ENCODE measurements around the gene CGB7. TPM values are rescaled to one million over a fixed set of nuclear protein-coding genes. Genes with fewer than 3 reads are reported as not detected.
"Not testable (repeated sequence)": the region's sequence is repeated elsewhere in the genome, so short reads cannot be mapped to it uniquely, and the experiment has no call there.

The CGB7 gene
- total RNA-seq, 1 donor from 2014 or later: 7.1 TPM

GRCh38 chr19:49081273-49081672 is 23.7 kb upstream of the CGB7 start:
- no peaks in the 10 kb centered on the region for H3K4me1 Mint-ChIP-seq (ENCODE audit: low read depth, unreplicated experiment)
- no peak overlapping the region for H3K27ac ChIP-seq (ENCODE audit: low read depth, low read length)
- no peak overlapping the region for H3K27ac Mint-ChIP-seq (ENCODE audit: unreplicated experiment)
- H3K4me2 ChIP-seq (ENCODE audit: low read length): no peak overlapping the region
- no peaks in the 10 kb centered on the region for H3K36me3 ChIP-seq (ENCODE audit: insufficient read depth, low read length)
- DNase-seq (ENCODE audit: low read depth): no peak
- no peak for FAIRE-seq
- peaks cover 8% of the 10 kb centered on the region for H4K20me1 ChIP-seq (ENCODE audit: insufficient read depth, low read length)
- peaks cover 10% of the 10 kb centered on the region for H3K79me2 ChIP-seq (ENCODE audit: insufficient read depth, low read length)
- H2AFZ ChIP-seq (ENCODE audit: low read depth, low read length): no peak overlapping the region
- H3K9me3 ChIP-seq (ENCODE audit: insufficient read depth, low read depth, low read length): peaks cover 3% of the 10 kb centered on the region
- no peaks in the 10 kb centered on the region for H3K9me3 Mint-ChIP-seq (ENCODE audit: unreplicated experiment)
- no peak overlapping the region for H3K4me3 Mint-ChIP-seq (ENCODE audit: unreplicated experiment)
- H3K4me1 ChIP-seq (ENCODE audit: insufficient read depth, low read length): peaks cover 7% of the 10 kb centered on the region
- no peaks in the 10 kb centered on the region for H3K27me3 ChIP-seq (ENCODE audit: insufficient read depth, low read length)
- no peak overlapping the region for H3K4me3 ChIP-seq (ENCODE audit: insufficient read depth, low read depth, low read length)
- H3K27me3 Mint-ChIP-seq (ENCODE audit: low read depth, unreplicated experiment): peaks cover 5% of the 10 kb centered on the region
- TF ChIP-seq, protein P1, sequence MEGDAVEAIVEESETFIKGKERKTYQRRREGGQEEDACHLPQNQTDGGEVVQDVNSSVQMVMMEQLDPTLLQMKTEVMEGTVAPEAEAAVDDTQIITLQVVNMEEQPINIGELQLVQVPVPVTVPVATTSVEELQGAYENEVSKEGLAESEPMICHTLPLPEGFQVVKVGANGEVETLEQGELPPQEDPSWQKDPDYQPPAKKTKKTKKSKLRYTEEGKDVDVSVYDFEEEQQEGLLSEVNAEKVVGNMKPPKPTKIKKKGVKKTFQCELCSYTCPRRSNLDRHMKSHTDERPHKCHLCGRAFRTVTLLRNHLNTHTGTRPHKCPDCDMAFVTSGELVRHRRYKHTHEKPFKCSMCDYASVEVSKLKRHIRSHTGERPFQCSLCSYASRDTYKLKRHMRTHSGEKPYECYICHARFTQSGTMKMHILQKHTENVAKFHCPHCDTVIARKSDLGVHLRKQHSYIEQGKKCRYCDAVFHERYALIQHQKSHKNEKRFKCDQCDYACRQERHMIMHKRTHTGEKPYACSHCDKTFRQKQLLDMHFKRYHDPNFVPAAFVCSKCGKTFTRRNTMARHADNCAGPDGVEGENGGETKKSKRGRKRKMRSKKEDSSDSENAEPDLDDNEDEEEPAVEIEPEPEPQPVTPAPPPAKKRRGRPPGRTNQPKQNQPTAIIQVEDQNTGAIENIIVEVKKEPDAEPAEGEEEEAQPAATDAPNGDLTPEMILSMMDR (IDR thresholded peaks at IDR 0.05; ENCODE audit: insufficient read depth, low read depth, low read length): no peak
- no peak for TF ChIP-seq EZH2 (IDR thresholded peaks at IDR 0.05; ENCODE audit: insufficient read depth, low read length)
- no peak overlapping the region for H3K9ac ChIP-seq (ENCODE audit: low read length)
- peaks cover 4% of the 10 kb centered on the region for H3K36me3 Mint-ChIP-seq (ENCODE audit: low read depth, unreplicated experiment)

DNA sequence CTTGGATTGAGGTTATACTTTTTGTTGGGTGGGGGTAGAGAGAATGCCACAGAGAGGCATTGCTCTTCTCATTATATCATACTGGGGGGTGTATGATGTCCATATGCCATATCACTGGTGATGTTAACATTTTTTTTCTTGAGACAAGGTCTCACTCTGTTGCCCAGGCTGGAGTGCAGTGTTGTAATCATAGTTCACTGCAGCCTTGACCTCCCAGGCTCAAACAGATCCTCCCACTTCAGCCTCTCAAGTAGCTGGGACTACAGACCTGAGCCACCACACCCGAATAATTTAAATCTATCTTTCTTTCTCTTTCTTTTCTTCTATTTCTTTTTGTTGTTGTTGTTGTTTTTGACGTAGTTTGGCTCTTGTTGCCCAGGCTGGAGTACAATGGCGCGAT is 22.8 kb upstream of the CGB7 start:
- FAIRE-seq: no peak
- TF ChIP-seq, protein P1 (IDR thresholded peaks at IDR 0.05; ENCODE audit: insufficient read depth, low read depth, low read length): no peak
- no peak for TF ChIP-seq EZH2 (IDR thresholded peaks at IDR 0.05; ENCODE audit: insufficient read depth, low read length)
- Mint-ChIP-seq H3K9me3 (ENCODE audit: unreplicated experiment) (peaks cover under 1% of the 10 kb centered on the region), H3K27me3 (ENCODE audit: low read depth, unreplicated experiment) (peaks cover 5% of the 10 kb centered on the region), H3K27ac (ENCODE audit: unreplicated experiment) (no peak overlapping the region), H3K4me1 (ENCODE audit: low read depth, unreplicated experiment) (no peaks in the 10 kb centered on the region), H3K4me3 (ENCODE audit: unreplicated experiment) (no peak overlapping the region), H3K36me3 (ENCODE audit: low read depth, unreplicated experiment) (no peaks in the 10 kb centered on the region)
- no peak overlapping the region for H3K27ac ChIP-seq (ENCODE audit: low read depth, low read length)
- no peak overlapping the region for H3K4me3 ChIP-seq (ENCODE audit: insufficient read depth, low read depth, low read length)
- no peaks in the 10 kb centered on the region for H3K27me3 ChIP-seq (ENCODE audit: insufficient read depth, low read length)
- no peak overlapping the region for H3K9ac ChIP-seq (ENCODE audit: low read length)
- H4K20me1 ChIP-seq (ENCODE audit: insufficient read depth, low read length): no peaks in the 10 kb centered on the region
- H3K4me1 ChIP-seq (ENCODE audit: insufficient read depth, low read length): peaks cover 4% of the 10 kb centered on the region
- peaks cover 2% of the 10 kb centered on the region for H3K79me2 ChIP-seq (ENCODE audit: insufficient read depth, low read length)
- peaks cover 3% of the 10 kb centered on the region for H3K9me3 ChIP-seq (ENCODE audit: insufficient read depth, low read depth, low read length)
- no peak for DNase-seq (ENCODE audit: low read depth)
- no peaks in the 10 kb centered on the region for H3K36me3 ChIP-seq (ENCODE audit: insufficient read depth, low read length)
- H2AFZ ChIP-seq (ENCODE audit: low read depth, low read length): no peak overlapping the region
- H3K4me2 ChIP-seq (ENCODE audit: low read length): no peak overlapping the region

DNA sequence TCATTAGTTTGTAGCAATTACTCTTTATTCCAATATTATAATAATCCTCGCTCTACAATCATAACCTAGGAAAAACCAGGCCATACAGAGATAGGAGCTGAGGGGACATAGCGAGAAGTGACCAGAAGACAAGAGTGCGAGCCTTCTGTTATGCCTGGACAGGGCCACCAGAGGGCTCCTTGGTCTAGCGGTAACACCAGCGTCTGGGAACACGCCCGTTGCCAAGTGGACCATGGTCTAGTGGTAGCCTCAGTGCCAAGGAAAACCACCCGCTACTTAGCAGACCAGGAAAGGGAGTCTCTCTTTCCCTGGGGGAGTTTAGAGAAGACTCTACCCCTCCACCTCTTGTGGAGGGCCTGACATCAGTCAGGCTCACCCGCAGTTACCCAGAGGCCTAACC is 17.3 kb upstream of the CGB7 start:
- Mint-ChIP-seq H3K9me3 (ENCODE audit: unreplicated experiment) (peaks cover 17% of the 10 kb centered on the region), H3K27me3 (ENCODE audit: low read depth, unreplicated experiment) (peaks cover 15% of the 10 kb centered on the region), H3K36me3 (ENCODE audit: low read depth, unreplicated experiment) (peaks cover 17% of the 10 kb centered on the region)
- TF ChIP-seq, protein P1 (IDR thresholded peaks at IDR 0.05; ENCODE audit: insufficient read depth, low read depth, low read length): peak; percentile 41
- H3K4me3 ChIP-seq (ENCODE audit: insufficient read depth, low read depth, low read length); H3K4me3 Mint-ChIP-seq (ENCODE audit: unreplicated experiment); H3K9ac ChIP-seq (ENCODE audit: low read length); H2AFZ ChIP-seq (ENCODE audit: low read depth, low read length); H3K79me2 ChIP-seq (ENCODE audit: insufficient read depth, low read length); H4K20me1 ChIP-seq (ENCODE audit: insufficient read depth, low read length); H3K4me1 ChIP-seq (ENCODE audit: insufficient read depth, low read length); H3K9me3 ChIP-seq (ENCODE audit: insufficient read depth, low read depth, low read length); H3K27ac ChIP-seq (ENCODE audit: low read depth, low read length); H3K36me3 ChIP-seq (ENCODE audit: insufficient read depth, low read length); H3K4me2 ChIP-seq (ENCODE audit: low read length); FAIRE-seq; H3K27ac Mint-ChIP-seq (ENCODE audit: unreplicated experiment); H3K27me3 ChIP-seq (ENCODE audit: insufficient read depth, low read length); H3K4me1 Mint-ChIP-seq (ENCODE audit: low read depth, unreplicated experiment): not testable (repeated sequence)
- peak; percentile 46 for DNase-seq (ENCODE audit: low read depth)

Measured in astrocyte (in vitro differentiated cells and primary cell).